ENCODE data around the gene DDX6. TPM values are rescaled to one million over a fixed set of nuclear protein-coding genes. Genes with fewer than 3 reads are reported as not detected.

DDX6 gene
- total RNA-seq, 1 experiment from 2014 or later = 45.2 TPM

DNA sequence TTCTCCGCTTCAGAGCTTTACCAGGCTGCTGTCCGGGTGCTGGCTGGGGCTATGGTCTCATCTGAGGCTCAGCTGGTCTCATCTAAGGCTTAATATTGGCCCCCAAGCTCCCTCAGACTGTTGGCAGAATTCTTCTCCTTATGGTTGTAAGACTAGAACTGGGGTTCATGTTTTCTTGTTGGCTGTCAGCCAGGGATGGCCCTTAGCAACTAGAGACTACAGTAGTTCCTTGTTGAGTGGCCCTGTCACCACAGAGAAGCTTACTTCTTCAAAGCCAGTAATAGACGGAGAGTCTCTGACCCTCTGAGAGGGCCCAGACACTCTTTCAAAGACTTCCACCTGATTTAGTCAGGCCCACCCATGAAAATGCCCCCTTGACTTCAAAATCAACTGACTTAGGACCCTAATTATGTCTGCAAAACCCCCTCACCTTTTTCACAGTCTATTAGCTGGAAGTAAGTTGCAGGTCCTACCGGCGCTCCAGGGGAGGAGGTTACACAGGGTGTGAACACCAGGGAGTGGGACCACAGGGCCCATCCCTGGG lies 87.3 kb downstream of the DDX6 start:
- no peak for DNase-seq (ENCODE audit: low read depth)

- no peak for DNase-seq (ENCODE audit: low read depth)
These were observed 91.3 kb downstream of the DDX6 start for GRCh38 chr11:118699506-118700220.

Other genes starting within 250 kb of the DDX6 start
- gene IFT46, start 225.2 kb downstream of the DDX6 start, total RNA-seq (2014; rRNA removed; shearing (Covaris generic)) = 55.3 and 57.9 TPM in 2 replicates
- gene ARCN1, start 218.8 kb downstream of the DDX6 start, total RNA-seq (2014; rRNA removed; shearing (Covaris generic)) = 160 and 198 TPM in 2 replicates
- gene PHLDB1, start 183.5 kb downstream of the DDX6 start, total RNA-seq (2014; rRNA removed; shearing (Covaris generic)) = 45.1 and 50.9 TPM in 2 replicates
- not detected in 2 replicates for gene TREH, start 111.5 kb downstream of the DDX6 start, total RNA-seq (2014; rRNA removed; shearing (Covaris generic))
- not detected in 2 replicates for gene CXCR5, start 92.7 kb upstream of the DDX6 start, total RNA-seq (2014; rRNA removed; shearing (Covaris generic))
- gene BCL9L, start 134.8 kb upstream of the DDX6 start, total RNA-seq (2014; rRNA removed; shearing (Covaris generic)) = 11.1 and 13.8 TPM in 2 replicates
- gene UPK2, start 165.1 kb upstream of the DDX6 start, total RNA-seq (2014; rRNA removed; shearing (Covaris generic)) = not detected in 2 replicates
- gene FOXR1, start 180.6 kb upstream of the DDX6 start, total RNA-seq (2014; rRNA removed; shearing (Covaris generic)) = not detected in 2 replicates
- gene CENATAC, start 207.0 kb upstream of the DDX6 start, total RNA-seq (2014; rRNA removed; shearing (Covaris generic)) = 7.2 and 8.1 TPM in 2 replicates
- gene RPS25, start 227.2 kb upstream of the DDX6 start, total RNA-seq (2014; rRNA removed; shearing (Covaris generic)) = 2,312 and 2,810 TPM in 2 replicates
- 135 and 150 TPM in 2 replicates for gene TRAPPC4, start 227.6 kb upstream of the DDX6 start, total RNA-seq (2014; rRNA removed; shearing (Covaris generic))
- gene SLC37A4, start 239.7 kb upstream of the DDX6 start, total RNA-seq (2014; rRNA removed; shearing (Covaris generic)) = 18.6 and 19.7 TPM in 2 replicates